ENCODE data around the gene EIF3C. TPM values are rescaled to one million over a fixed set of nuclear protein-coding genes. Genes with fewer than 3 reads are reported as not detected.
"Not testable (repeated sequence)": the region's sequence is repeated elsewhere in the genome, so short reads cannot be mapped to it uniquely, and the experiment has no call there.

EIF3C gene
- total and polyA plus RNA-seq, 2 of the 8 experiments (the other 6 are each of a cell fraction or from before 2014, with no cell fraction given): 672 to 1,250 TPM

- H3K36me3 ChIP-seq (ENCODE audit: control insufficient read depth in 2 of 4, insufficient read depth in 4 of 4, low read length in 3 of 4); H3K9ac ChIP-seq (replicated peaks in 1 of 4; ENCODE audit: extremely low read depth in 1 of 4, low read depth in 3 of 4, low read length in 3 of 4); H2AK5ac ChIP-seq (ENCODE audit: low read depth, low read length); H3K56ac ChIP-seq (replicated peaks; ENCODE audit: insufficient read length, low read depth, low read length); H3K14ac ChIP-seq (ENCODE audit: insufficient read length); H3K79me2 ChIP-seq (ENCODE audit: control insufficient read depth in 1 of 2, insufficient read depth in 2 of 2, low read length in 2 of 2); FAIRE-seq; H3K9me3 ChIP-seq (ENCODE audit: insufficient read depth in 2 of 2, low read depth in 1 of 2, low read length in 1 of 2); POLR2A ChIA-PET (ENCODE audit: partially characterized antibody); H2AFZ ChIP-seq (ENCODE audit: low read length); H2BK15ac ChIP-seq (ENCODE audit: low read length); DNase-seq (ENCODE audit: low read depth in 1 of 2, low spot score in 2 of 2); H3K79me1 ChIP-seq (ENCODE audit: low read depth, low read length); H3K4me3 ChIP-seq (ENCODE audit: extremely low read depth in 1 of 4, insufficient read depth in 2 of 4, low read depth in 3 of 4, low read length in 4 of 4); H3K23ac ChIP-seq (ENCODE audit: insufficient read length); H2BK120ac ChIP-seq (replicated peaks; ENCODE audit: low read depth, low read length); H3K4me2 ChIP-seq (ENCODE audit: insufficient read depth in 1 of 2, low read depth in 2 of 2, low read length in 2 of 2); H2BK20ac ChIP-seq (ENCODE audit: low read length); H2BK5ac ChIP-seq (ENCODE audit: low read depth, low read length); H3K27ac ChIP-seq (ENCODE audit: low read depth, low read length); H4K91ac ChIP-seq (replicated peaks; ENCODE audit: insufficient read length, low read length); H4K8ac ChIP-seq (ENCODE audit: extremely low read depth, insufficient read depth, low read length); H2BK12ac ChIP-seq (ENCODE audit: low read depth, low read length); H3K4me1 ChIP-seq (replicated peaks in 1 of 4; ENCODE audit: control insufficient read depth in 3 of 4, insufficient read depth in 4 of 4, low read length in 3 of 4); H3K23me2 ChIP-seq (ENCODE audit: low read depth, low read length); H3K4ac ChIP-seq (replicated peaks; ENCODE audit: insufficient read length, low read depth, low read length); H4K20me1 ChIP-seq (replicated peaks in 1 of 2; ENCODE audit: control insufficient read depth in 1 of 2, insufficient read depth in 2 of 2, low read length in 2 of 2); H3K18ac ChIP-seq (ENCODE audit: extremely low read depth, low read length); H4K5ac ChIP-seq (ENCODE audit: insufficient read length, low read depth, low read length); CTCF ChIA-PET (ENCODE audit: partially characterized antibody); H3K27me3 ChIP-seq (replicated peaks in 1 of 4; ENCODE audit: control insufficient read depth in 3 of 4, extremely low read depth in 1 of 4, insufficient read depth in 3 of 4, low read length in 3 of 4): not testable (repeated sequence)
- WGBS, 2 experiments (ENCODE audit: extremely low coverage in 1 of 2, insufficient coverage in 1 of 2, insufficient read length in 1 of 2, insufficient replicate concordance in 2 of 2, low coverage in 1 of 2, low lambda C conversion rate in 2 of 2, missing lambda C conversion rate in 1 of 2): 43% methylated on average over 3 of the region's 9 CpGs; no CpG with 5 or more reads in 1 of the 2 experiments
These were observed 28.5 kb downstream of the EIF3C start for GRCh38 chr16:28739787-28740186.

GRCh38 chr16:28740631-28741030, 29.4 kb downstream of the EIF3C start:
- H3K23ac ChIP-seq (ENCODE audit: insufficient read length); H2BK15ac ChIP-seq (ENCODE audit: low read length); POLR2A ChIA-PET (ENCODE audit: partially characterized antibody); H2BK5ac ChIP-seq (ENCODE audit: low read depth, low read length); H4K91ac ChIP-seq (replicated peaks; ENCODE audit: insufficient read length, low read length); H3K79me2 ChIP-seq (ENCODE audit: control insufficient read depth in 1 of 2, insufficient read depth in 2 of 2, low read length in 2 of 2); H2AK5ac ChIP-seq (ENCODE audit: low read depth, low read length); H2BK20ac ChIP-seq (ENCODE audit: low read length); H3K79me1 ChIP-seq (ENCODE audit: low read depth, low read length); H4K8ac ChIP-seq (ENCODE audit: extremely low read depth, insufficient read depth, low read length); H4K20me1 ChIP-seq (replicated peaks in 1 of 2; ENCODE audit: control insufficient read depth in 1 of 2, insufficient read depth in 2 of 2, low read length in 2 of 2); H3K23me2 ChIP-seq (ENCODE audit: low read depth, low read length); H2AFZ ChIP-seq (ENCODE audit: low read length); H3K27me3 ChIP-seq (replicated peaks in 1 of 4; ENCODE audit: control insufficient read depth in 3 of 4, extremely low read depth in 1 of 4, insufficient read depth in 3 of 4, low read length in 3 of 4); H3K27ac ChIP-seq (ENCODE audit: low read depth, low read length); H4K5ac ChIP-seq (ENCODE audit: insufficient read length, low read depth, low read length); CTCF ChIA-PET (ENCODE audit: partially characterized antibody); H3K4me1 ChIP-seq (replicated peaks in 1 of 4; ENCODE audit: control insufficient read depth in 3 of 4, insufficient read depth in 4 of 4, low read length in 3 of 4); H3K4ac ChIP-seq (replicated peaks; ENCODE audit: insufficient read length, low read depth, low read length); H2BK12ac ChIP-seq (ENCODE audit: low read depth, low read length); H3K56ac ChIP-seq (replicated peaks; ENCODE audit: insufficient read length, low read depth, low read length); FAIRE-seq; H3K36me3 ChIP-seq (ENCODE audit: control insufficient read depth in 2 of 4, insufficient read depth in 4 of 4, low read length in 3 of 4); H2BK120ac ChIP-seq (replicated peaks; ENCODE audit: low read depth, low read length); H3K18ac ChIP-seq (ENCODE audit: extremely low read depth, low read length); H3K9me3 ChIP-seq (ENCODE audit: insufficient read depth in 2 of 2, low read depth in 1 of 2, low read length in 1 of 2); H3K9ac ChIP-seq (replicated peaks in 1 of 4; ENCODE audit: extremely low read depth in 1 of 4, low read depth in 3 of 4, low read length in 3 of 4); H3K14ac ChIP-seq (ENCODE audit: insufficient read length): not testable (repeated sequence)
- DNase-seq (ENCODE audit: low read depth in 1 of 2, low spot score in 2 of 2): peak in 1 of 2 experiments; percentile 61
- Histone ChIP-seq H3K4me2 (ENCODE audit: insufficient read depth in 1 of 2, low read depth in 2 of 2, low read length in 2 of 2) (peak overlapping the region; percentile 28 to 67; a peak in 3 of 4 replicates), H3K4me3 (ENCODE audit: extremely low read depth in 1 of 4, insufficient read depth in 2 of 4, low read depth in 3 of 4, low read length in 4 of 4) (peak overlapping the region in 2 of 4 experiments; percentile 30 to 46; a peak in 3 of 8 replicates)
- WGBS, 2 experiments (ENCODE audit: extremely low coverage in 1 of 2, insufficient coverage in 1 of 2, insufficient read length in 1 of 2, insufficient replicate concordance in 2 of 2, low coverage in 1 of 2, low lambda C conversion rate in 2 of 2, missing lambda C conversion rate in 1 of 2): 0% methylated on average over 6 of the region's 27 CpGs; no CpG with 5 or more reads in 1 of the 2 experiments
